GM12878 (cell line): ENCODE data around the gene CYP24A1. TPM values are rescaled to one million over a fixed set of nuclear protein-coding genes. Genes with fewer than 3 reads are reported as not detected.

Experiments used
- ATAC-seq: fragments of 200-7000 bp; cut with Tn5 transposase; 3 replicates; pipeline ENCODE4 v1.9.1; 2020; ENCODE audit warnings: mild to moderate bottlenecking, moderate library complexity
- BruUV-seq: library from RNA; stranded (reverse); fragments of 400-500 nt; replicated peaks from 2 replicates; lab custom pipeline; 2021; lab: Mats Ljungman, UMichigan
- CTCF ChIA-PET: fragments of 300-600 bp; sonication (Branson Sonifier 250); formaldehyde crosslinking; extraction: SDS; loops from one replicate; lab custom pipeline; 2021; ENCODE audit warnings: inconsistent platforms; lab: Yijun Ruan, JAX
- POLR2A ChIA-PET: fragments of 350-600 bp; formaldehyde crosslinking; extraction: SDS; loops from one replicate; lab custom pipeline; 2021; ENCODE audit warnings: inconsistent platforms; lab: Charles Lee
- RAD21 ChIA-PET: fragments of 300-600 bp; sonication (Branson Sonifier 250); formaldehyde crosslinking; loops from one replicate; lab custom pipeline; 2023; ENCODE audit warnings: antibody characterized with exemption; ENCODE audit not compliant: unreplicated experiment; lab: Charles Lee
- SMC1A ChIA-PET: fragments of 300-600 bp; sonication (Branson Sonifier 250); formaldehyde crosslinking; loops from one replicate; lab custom pipeline; 2023; ENCODE audit not compliant: unreplicated experiment, uncharacterized antibody; lab: Charles Lee
- DNase-seq: peaks from one replicate; pipeline ENCODE4 v3.0.0-alpha.2; 2011; ENCODE audit warnings: low read depth, low spot score
- FAIRE-seq: peaks from 3 replicates; lab custom pipeline; 2011; peaks lifted over from hg19 to GRCh38; lab: Jason Lieb, UNC
- H2AFZ ChIP-seq: 2 replicates; pipeline ENCODE4 v1.6.0; 2011; ENCODE audit warnings: low read depth, low read length, control low read depth; ENCODE audit not compliant: control insufficient read depth
- H3K27ac ChIP-seq: 2 replicates; pipeline ENCODE4 v1.5.1; 2011; ENCODE audit warnings: control low read depth; ENCODE audit not compliant: control insufficient read depth, insufficient read depth
- H3K27me3 ChIP-seq, 2 experiments: replicated peaks in 1 of 2; 2 replicates each; pipeline versions ENCODE4 v1.6.0 to v1.6.1; 2011; ENCODE audit warnings: low read length in 1 of 2; ENCODE audit not compliant: control insufficient read depth in 2 of 2, insufficient read depth in 2 of 2
- H3K36me3 ChIP-seq, 2 experiments: 2 replicates each; pipeline ENCODE4 v1.5.1; 2011; ENCODE audit warnings: low read length in 1 of 2; ENCODE audit not compliant: control insufficient read depth in 2 of 2, insufficient read depth in 2 of 2
- H3K4me1 ChIP-seq: 2 replicates; pipeline ENCODE4 v1.6.1; 2011; ENCODE audit warnings: mild to moderate bottlenecking, low read length, moderate library complexity, mixed read lengths; ENCODE audit not compliant: control insufficient read depth, insufficient read depth
- H3K4me2 ChIP-seq: 2 replicates; pipeline ENCODE4 v1.6.0; 2011; ENCODE audit warnings: control low read depth; ENCODE audit not compliant: control insufficient read depth, insufficient read depth
- H3K4me3 ChIP-seq: fragments of 200-600 bp; sonication (generic); 2 replicates; pipeline ENCODE4 v1.5.1; 2016
- H3K79me2 ChIP-seq: 2 replicates; pipeline ENCODE4 v1.6.0; 2011; ENCODE audit warnings: low read length; ENCODE audit not compliant: control insufficient read depth, insufficient read depth
- H3K9ac ChIP-seq: 2 replicates; pipeline ENCODE4 v1.8.0; 2011; ENCODE audit warnings: low read length, control low read depth, mixed read lengths; ENCODE audit not compliant: control insufficient read depth, insufficient read depth
- H3K9me3 ChIP-seq: replicated peaks from 3 replicates; pipeline ENCODE4 v1.5.1; 2011; ENCODE audit warnings: mild to moderate bottlenecking, low read length; ENCODE audit not compliant: control insufficient read depth, insufficient read depth
- H4K20me1 ChIP-seq: 2 replicates; pipeline ENCODE4 v1.6.0; 2011; ENCODE audit not compliant: control insufficient read depth, insufficient read depth
- ETV6 ChIP-seq, 2 experiments: fragments of 450-650 bp in 1 of 2; IDR thresholded peaks in 1 of 2; conservative IDR thresholded peaks in 1 of 2; 2 replicates each; pipeline ENCODE4 v1.6.1; 2014; ENCODE audit warnings: antibody characterized with exemption in 1 of 2, borderline replicate concordance in 1 of 2, low read depth in 1 of 2, mild to moderate bottlenecking in 1 of 2, moderate library complexity in 1 of 2
- HDGF ChIP-seq: fragments of 450-650 bp; IDR thresholded peaks from 2 replicates; pipeline ENCODE4 v1.6.1; 2016; ENCODE audit warnings: antibody characterized with exemption
- IRF5 ChIP-seq: fragments of 450-650 bp; IDR thresholded peaks from 2 replicates; pipeline ENCODE4 v1.6.1; 2017; ENCODE audit warnings: borderline replicate concordance
- LARP7 ChIP-seq: fragments of 450-650 bp; IDR thresholded peaks from 2 replicates; pipeline ENCODE4 v1.6.1; 2017; ENCODE audit warnings: mild to moderate bottlenecking
- NFXL1 ChIP-seq: fragments of 450-650 bp; IDR thresholded peaks from 2 replicates; pipeline ENCODE4 v1.6.1; 2017; ENCODE audit warnings: antibody characterized with exemption, mild to moderate bottlenecking, borderline replicate concordance
- WGBS: methylation state at CpG from one replicate; pipeline ENCODE4 v1.1.6; 2016; ENCODE audit warnings: low lambda C conversion rate; ENCODE audit not compliant: insufficient replicate concordance, insufficient coverage; ENCODE audit errors: missing lambda C conversion rate; 5-methylcytosine and 5-hydroxymethylcytosine counted together
- in situ Hi-C: fragments of 300-500 bp; cut with MboI; formaldehyde crosslinking; loops from 9 replicates; pipeline ENCODE4 v1.14.3; 2018; ENCODE audit warnings: mixed read lengths
- intact Hi-C: fragments of 100-400 bp; cut with micrococcal nuclease; formaldehyde crosslinking; loops from one replicate; pipeline ENCODE4 v1.14.2; 2022; ENCODE audit not compliant: unreplicated experiment
- polyA plus RNA-seq, 11 experiments: library from polyadenylated mRNA; depleted of rRNA in 4 of 11; unstranded in 6 of 11; stranded (reverse) in 5 of 11; fragments of >200 nt; fragmentation: Nextera tagmentation in 4 of 11; fragmentation: Illumina TruSeq in 1 of 11; extraction: Ambion mirVana in 4 of 11; extraction: Trizol in 1 of 11; gene quantifications; 1 replicate in 1 of 11; 2 replicates in 10 of 11; pipeline versions ENCODE4 v1.2.1 to v1.2.3, GENCODE V29; 2011 to 2016; ENCODE audit warnings: inconsistent platforms in 2 of 11, missing spikeins in 2 of 11, low read depth in 1 of 11
- total RNA-seq, 4 experiments: library from RNA; depleted of rRNA in 3 of 4; stranded (reverse); fragments of >200 nt in 3 of 4; fragmentation: Illumina TruSeq in 1 of 4; extraction: Trizol in 1 of 4; gene quantifications; 2 replicates each; pipeline versions ENCODE4 v1.2.1 to v1.2.3, GENCODE V29; 2013 to 2021

The CYP24A1 gene
- total and polyA plus RNA-seq, 10 of the 15 experiments (the other 5 are each of a cell fraction or from before 2014, with no cell fraction given), result 0.69 TPM; not detected in 9

- Histone ChIP-seq H3K9ac (no peak overlapping the region), H3K4me2 (no peak overlapping the region), H3K27me3 (no peaks in the 10 kb centered on the region; a peak in 1 of 4 replicates), H3K79me2 (no peaks in the 10 kb centered on the region), H2AFZ (no peak overlapping the region), H3K9me3 (no peaks in the 10 kb centered on the region), H3K4me3 (no peak overlapping the region), H3K27ac (no peak overlapping the region), H3K36me3 (no peaks in the 10 kb centered on the region), H3K4me1 (no peaks in the 10 kb centered on the region; the same call in 1 of the 2 replicates), H4K20me1 (no peaks in the 10 kb centered on the region)
- intact Hi-C loops, result no loop called here
- 9% methylated on average over 3 of the region's 3 CpGs for WGBS
- FAIRE-seq (no peak), DNase-seq (no peak), ATAC-seq (no peak)
- no TSS peak for BruUV-seq
- SMC1A ChIA-PET, result interaction anchor here (0.6 kb wide), 1 partner anchor 685 kb away, joined by 3 read pairs; no protein-coding TSS in a partner anchor
- POLR2A ChIA-PET, result interaction anchor here (0.6 kb wide), 1 partner anchor 22 kb away, joined by 3 read pairs; no protein-coding TSS in a partner anchor
- RAD21 ChIA-PET, result no interaction called here
- CTCF ChIA-PET, result interaction anchor here (0.8 to 2.5 kb wide), 3 partner anchors 13 to 22 kb away, joined by 3 to 9 read pairs (median 3); no protein-coding TSS in a partner anchor
- TF ChIP-seq NFXL1 (0 out of 2 replicates have a peak, but pooled peaks have one; percentile 15), IRF5 (no peak)
- in situ Hi-C loops, result no loop called here
Measured at GRCh38 chr20:54184071-54184470, 10.3 kb upstream of the CYP24A1 start.

- Histone ChIP-seq H3K4me3 (no peak overlapping the region), H3K36me3 (no peaks in the 10 kb centered on the region), H2AFZ (no peak overlapping the region), H3K79me2 (no peaks in the 10 kb centered on the region), H3K4me1 (no peaks in the 10 kb centered on the region; the same call in 1 of the 2 replicates), H3K27ac (no peak overlapping the region), H3K9me3 (no peaks in the 10 kb centered on the region), H3K4me2 (no peak overlapping the region), H3K9ac (no peak overlapping the region), H4K20me1 (no peaks in the 10 kb centered on the region)
- 43% methylated on average over 1 of the region's 1 CpG for WGBS
- no TSS peak for BruUV-seq
- RAD21 ChIA-PET, result no interaction called here
- SMC1A ChIA-PET, result interaction anchor here (1.1 kb wide), 1 partner anchor 76 kb away, joined by 3 read pairs; no protein-coding TSS in a partner anchor
- FAIRE-seq (no peak), DNase-seq (no peak)
- POLR2A ChIA-PET, result no interaction called here
- CTCF ChIA-PET, result interaction anchor here (2.3 to 3.2 kb wide), 2 partner anchors 16 to 76 kb away, joined by 7 to 26 read pairs; no protein-coding TSS in a partner anchor
- in situ Hi-C loops (no loop called here), intact Hi-C loops (no loop called here)
- TF ChIP-seq HDGF, result no peak
- TF ChIP-seq LARP7, result no peak
- TF ChIP-seq ETV6 (conservative IDR thresholded peaks at IDR 0.05 in 1 of 2, IDR thresholded peaks at IDR 0.05 in 1 of 2; ENCODE audit: borderline replicate concordance in 1 of 2, low read depth in 1 of 2), result 0 out of 4 replicates have a peak, but pooled peaks of 1 of the 2 experiments have one; percentile 37
- peak; percentile 77 for TF ChIP-seq NFXL1
- TF ChIP-seq, all 136 proteins: peak for 2
- H3K27me3 ChIP-seq, result no peaks in the 10 kb centered on the region; a peak in 1 of 4 replicates
- ATAC-seq, result no peak
Measured at GRCh38 chr20:54180931-54181330, 7.1 kb upstream of the CYP24A1 start.
